Heart left ventricle (tissue), 13 donors: ENCODE measurements around the gene EPOP.

Experiments
- CTCF ChIP-seq, 12 donors: fragments of 200-600 bp; sonication (generic) in 4 of 12; IDR thresholded peaks; one replicate each; pipeline versions ENCODE4 v1.5.0 to v1.8.0; 2018 to 2022; ENCODE audit warnings: antibody characterized with exemption in 12 of 12, mild to moderate bottlenecking in 5 of 12
- POLR2A ChIP-seq, 2 donors: fragments of 450-650 bp; IDR thresholded peaks; one replicate each; pipeline ENCODE4 v1.6.1; 2017; ENCODE audit warnings: antibody characterized with exemption in 2 of 2, mild to moderate bottlenecking in 2 of 2, moderate library complexity in 2 of 2
- donor health status: ischemic (EF 13 %, LVEDD 7.1; RV severe dilation, severe dysfunction).
- donor health status: DM: no; HTN: yes; CAD: no.
- donor health status: DM: no; HTN: no; CAD: no.
- donor health status: ischemic (EF 25% LVEDD 6.9; RV normal size, moderate dysfunction).
- donor health status: ischemic (EF 25% LVEDD 5.7; RV mildly dilated, moderate dysfunction).
- donor health status: ischemic (EF 35%, LVEDD 5.7; RV mildly dilated, moderate dysfunction).
- donor health status: nonischemic (EF 11% LVEDD 7.7; RV severe dilation, severe dysfunction).
- donor health status: DM: yes; HTN: yes; CAD: no.
- donor health status: PGD.
- donor health status: ischemic (EF 29% LVEDD 5.4; RV normal size, mild dysfunction).
- donor health status: nonischemic (EF 23%, LVEDD 6.1; RV moderate dilation, normal function).

GRCh38 chr17:38674749-38675615 lies at the start of gene EPOP:
- TF ChIP-seq POLR2A (IDR thresholded peaks at IDR 0.05), result peak in 1 of 2 donors; percentile 53
- peak in 1 of 12 donors; percentile 4 for TF ChIP-seq CTCF (IDR thresholded peaks at IDR 0.05)
